Measurements from ENCODE around the gene ZIK1. TPM values are rescaled to one million over a fixed set of nuclear protein-coding genes. Genes with fewer than 3 reads are reported as not detected.

ZIK1 gene
- 1.1 TPM for total RNA-seq

GRCh38 chr19:57583521-57584416 lies at the start of gene ZIK1:
TSS of gene ZIK1 (plus strand) at chr19:57584145. CDS start at chr19:57584357, 212 bp downstream.
- ATAC-seq, result peak; percentile 73

DNA sequence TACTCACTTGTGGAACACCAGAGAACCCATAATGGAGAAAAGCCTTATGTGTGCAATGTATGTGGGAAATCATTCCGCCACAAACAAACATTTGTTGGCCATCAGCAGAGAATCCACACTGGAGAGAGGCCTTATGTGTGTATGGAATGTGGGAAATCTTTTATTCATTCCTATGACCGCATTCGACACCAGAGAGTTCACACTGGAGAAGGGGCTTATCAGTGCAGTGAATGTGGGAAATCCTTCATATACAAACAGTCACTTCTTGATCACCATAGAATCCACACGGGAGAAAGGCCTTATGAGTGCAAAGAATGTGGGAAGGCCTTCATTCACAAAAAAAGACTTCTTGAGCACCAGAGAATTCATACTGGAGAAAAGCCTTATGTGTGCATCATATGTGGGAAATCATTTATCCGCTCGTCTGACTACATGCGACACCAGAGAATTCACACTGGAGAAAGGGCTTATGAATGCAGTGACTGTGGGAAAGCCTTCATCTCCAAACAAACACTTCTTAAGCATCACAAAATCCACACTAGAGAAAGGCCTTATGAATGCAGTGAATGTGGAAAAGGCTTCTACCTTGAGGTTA lies 45.9 kb upstream of the ZIK1 start:
- no peak for ATAC-seq

GRCh38 chr19:57546513-57546912 lies 37.4 kb upstream of the ZIK1 start:
- no peak for ATAC-seq

DNA sequence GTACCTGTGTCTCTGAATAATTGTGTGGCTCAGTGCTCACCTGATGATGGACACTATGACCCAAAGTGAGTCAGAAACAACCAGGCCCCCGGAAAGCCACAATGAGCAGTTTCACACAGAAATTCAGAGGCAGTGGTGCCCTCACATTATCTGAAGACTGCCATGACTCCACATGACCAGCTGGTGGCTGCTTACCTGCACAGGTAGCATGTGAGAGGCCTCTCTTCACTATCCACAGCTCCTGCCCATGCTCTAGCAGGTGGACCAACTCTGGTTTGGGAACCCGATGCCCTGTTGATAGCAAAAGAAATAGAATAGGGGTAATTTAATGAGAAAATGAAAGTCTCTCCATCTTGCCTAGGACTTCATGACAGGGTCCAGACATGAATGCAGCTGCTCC lies 31.5 kb upstream of the ZIK1 start:
- ATAC-seq, result no peak

DNA sequence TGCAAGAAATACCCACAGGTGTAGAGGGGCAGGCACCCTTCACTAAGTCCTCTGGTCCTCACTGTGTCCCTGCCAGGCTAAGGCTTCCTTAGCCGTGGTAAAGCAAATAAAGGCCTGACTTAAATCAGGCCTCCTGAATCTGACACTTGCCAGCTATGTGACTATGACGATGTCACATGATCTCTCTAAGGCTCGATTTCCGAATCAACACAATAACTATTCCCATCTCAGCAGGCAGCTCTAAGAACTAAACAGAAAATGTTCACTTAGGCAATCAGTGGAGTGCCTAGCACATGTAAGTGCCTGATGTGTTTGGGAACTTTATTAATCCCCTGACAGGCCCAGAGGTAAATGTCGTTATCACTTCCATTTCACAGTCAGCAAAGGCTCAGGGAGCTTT lies 26.3 kb upstream of the ZIK1 start:
- no peak for ATAC-seq

DNA sequence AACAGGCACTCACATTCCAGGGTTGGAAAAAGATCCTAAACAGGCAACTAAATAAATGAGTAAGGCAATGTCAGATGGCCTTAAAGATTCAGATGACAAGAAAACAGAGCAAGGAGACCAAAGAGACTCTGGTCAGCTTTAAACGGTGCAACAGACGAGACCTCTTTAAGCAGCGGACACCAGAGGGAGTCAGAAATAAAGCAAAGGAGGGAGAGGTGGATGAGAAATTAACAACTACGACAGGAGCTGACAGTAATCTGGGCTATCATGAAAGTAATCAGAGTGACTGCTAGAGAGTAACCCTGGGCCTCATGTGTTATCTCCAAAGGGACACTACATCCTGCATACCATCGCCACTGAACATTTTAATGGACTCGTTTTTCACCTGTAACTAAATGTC lies 25.4 kb upstream of the ZIK1 start:
- no peak for ATAC-seq

- ATAC-seq, result peak; percentile 46
Observed at GRCh38 chr19:57559008-57559403, 24.9 kb upstream of the ZIK1 start.

GRCh38 chr19:57559404-57560025 lies 24.4 kb upstream of the ZIK1 start, which contains the start of gene ZNF550:
TSS of gene ZNF550 (minus strand) at chr19:57559863. CDS start at chr19:57559682, 181 bp downstream.
- peak; percentile 99 for ATAC-seq

DNA sequence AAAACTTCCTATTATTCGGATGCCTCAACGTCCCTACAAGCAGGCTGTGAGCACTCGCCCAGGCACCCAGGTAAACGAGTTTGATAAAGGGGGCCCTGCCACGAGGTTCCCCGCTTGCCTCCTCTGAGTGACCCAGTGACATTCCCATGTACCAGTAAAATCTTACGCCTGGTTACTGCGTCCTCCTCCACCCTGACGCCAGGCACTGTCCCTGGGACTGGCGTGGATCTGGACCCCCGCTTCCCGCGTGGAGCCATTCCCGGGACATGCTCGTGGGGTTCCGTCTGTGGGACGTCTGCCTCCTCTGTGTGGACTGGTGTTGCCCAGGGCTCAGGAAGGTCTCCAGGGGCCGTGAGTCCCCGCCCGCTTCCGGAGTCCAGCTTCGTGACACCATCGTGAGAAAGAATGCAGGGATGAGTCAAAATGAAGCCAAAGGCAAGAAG lies 23.9 kb upstream of the ZIK1 start:
- ATAC-seq, result peak; percentile 34

- no peak for ATAC-seq
Observed at GRCh38 chr19:57563547-57563946, 20.4 kb upstream of the ZIK1 start.

DNA sequence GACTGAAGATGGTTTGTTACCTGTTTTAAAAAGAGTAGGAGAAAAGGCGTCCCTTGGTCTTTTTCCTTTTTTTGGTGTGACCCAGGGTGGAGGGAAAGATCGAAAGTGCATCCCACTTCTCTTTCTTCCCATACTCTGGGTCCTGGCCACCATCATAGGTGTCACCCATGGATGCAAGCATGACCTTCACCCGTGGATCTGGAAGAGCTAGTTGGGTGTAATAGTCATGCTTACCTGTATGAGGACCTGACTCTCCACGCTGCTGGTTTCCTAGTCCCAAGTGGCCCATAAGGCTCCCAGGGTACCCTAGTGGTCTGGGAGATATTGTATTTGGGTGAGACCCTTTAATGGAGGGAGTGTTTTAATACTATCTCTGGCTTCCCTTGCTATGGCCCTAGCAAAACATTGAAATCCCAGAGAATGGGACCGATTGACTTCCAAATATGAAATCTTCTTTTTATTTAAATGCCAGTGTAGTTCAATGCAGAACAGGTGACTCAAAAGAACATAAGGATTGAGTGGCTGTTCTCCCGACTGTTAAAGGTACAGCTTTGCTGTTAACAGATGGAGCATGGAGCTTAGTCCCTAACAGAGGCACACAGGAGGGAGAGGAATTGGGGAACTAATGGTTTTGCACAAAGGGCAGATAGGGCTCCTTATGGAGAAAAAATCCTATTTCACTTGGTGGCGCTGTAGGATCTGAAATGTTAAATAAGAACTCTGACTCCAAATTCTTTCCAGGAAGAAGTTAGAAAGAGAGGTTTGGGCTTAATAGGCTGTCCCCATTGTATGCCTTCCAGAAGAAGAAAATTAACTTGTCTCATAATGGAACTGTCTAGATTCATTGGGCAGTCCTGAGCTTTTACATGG lies 17.3 kb upstream of the ZIK1 start:
- no peak for ATAC-seq

DNA sequence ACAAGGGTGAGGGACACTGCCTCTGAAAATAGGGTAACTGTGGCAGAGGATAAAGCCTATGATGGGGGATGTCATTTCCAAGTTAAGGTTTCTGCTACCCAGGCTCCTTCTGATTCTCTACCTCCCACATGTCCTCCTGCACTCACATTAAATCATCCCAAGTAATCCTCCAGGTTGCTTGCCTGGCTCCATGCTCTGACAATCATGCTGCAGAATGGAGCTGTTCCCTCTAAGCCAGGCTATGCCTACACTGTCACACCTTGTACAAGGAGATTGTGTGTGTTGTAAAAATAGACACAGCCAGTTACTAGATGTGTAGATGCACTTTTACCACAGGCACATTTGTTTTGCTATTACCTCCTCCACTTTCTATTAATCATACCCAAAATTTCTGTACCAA lies 13.2 kb upstream of the ZIK1 start:
- no peak for ATAC-seq

DNA sequence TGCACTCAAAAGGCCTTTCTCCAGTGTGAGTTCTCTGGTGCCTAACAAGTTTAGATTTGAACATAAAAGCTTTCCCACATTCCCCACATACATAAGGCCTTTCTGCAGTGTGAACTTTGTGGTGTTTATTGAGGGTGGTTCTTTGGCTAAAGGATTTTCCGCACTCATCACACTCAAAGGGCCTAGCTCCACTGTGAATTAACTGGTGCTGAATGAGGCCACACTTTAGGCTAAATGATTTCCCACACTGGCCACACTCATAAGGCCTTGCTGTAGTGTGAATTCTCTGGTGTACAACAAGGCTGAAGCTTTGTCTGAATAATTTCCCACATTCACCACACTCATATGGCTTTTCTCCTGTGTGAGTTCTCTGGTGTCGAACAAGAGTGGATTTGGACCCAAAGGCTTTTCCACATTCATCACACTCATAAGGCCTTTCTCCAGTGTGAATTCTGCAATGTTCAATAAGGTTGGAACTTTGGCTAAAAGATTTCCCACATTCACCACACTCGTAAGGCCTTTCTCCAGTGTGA lies 11.5 kb upstream of the ZIK1 start:
- no peak for ATAC-seq

DNA sequence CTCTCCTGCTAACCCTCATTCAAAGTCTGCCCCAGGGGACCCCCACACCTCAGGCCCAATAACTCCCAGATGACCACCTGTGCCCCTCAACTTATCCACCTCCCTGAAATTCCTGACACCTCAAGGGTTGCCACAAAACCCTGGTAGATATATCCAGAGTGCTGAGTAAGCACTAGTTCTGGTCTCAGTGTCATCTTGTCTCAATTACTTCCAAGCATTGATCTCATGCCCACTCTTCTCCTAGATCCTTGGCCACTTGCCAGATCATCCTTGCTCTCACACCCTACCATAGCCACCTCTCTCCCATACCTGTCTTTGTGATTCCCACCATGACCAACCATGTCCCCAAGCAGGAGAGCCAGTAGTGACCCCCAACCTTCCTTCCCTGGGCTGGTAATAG lies 7.3 kb upstream of the ZIK1 start:
- no peak for ATAC-seq

- peak; percentile 99 for ATAC-seq
Observed at GRCh38 chr19:57578487-57579205, 5.3 kb upstream of the ZIK1 start, which contains the start of gene ZNF416. TSS of gene ZNF416 (minus strand) at chr19:57578911. CDS start at chr19:57578704, 207 bp downstream.

GRCh38 chr19:57583104-57583520 lies 833 bp upstream of the ZIK1 start:
- ATAC-seq, result no peak

DNA sequence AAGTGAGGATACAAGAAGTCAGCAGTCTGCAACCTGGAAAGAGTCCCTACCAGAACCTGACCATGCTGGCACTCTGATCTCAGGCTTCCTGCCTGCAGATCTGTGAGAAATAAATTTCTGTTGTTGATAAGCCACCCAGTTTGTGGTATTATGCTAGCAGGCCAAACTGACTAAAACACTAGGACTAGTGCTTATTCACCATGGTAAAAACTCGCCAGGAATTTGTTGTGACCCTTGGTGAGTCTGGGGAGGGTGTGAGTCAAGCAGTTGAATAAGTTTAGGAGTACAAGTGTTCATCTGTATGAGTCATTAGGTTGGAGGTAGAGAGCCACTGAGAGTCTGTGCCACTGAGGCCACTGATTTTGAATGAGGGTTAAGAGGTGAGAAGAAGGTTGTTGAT lies 3.6 kb downstream of the ZIK1 start:
- no peak for ATAC-seq

DNA sequence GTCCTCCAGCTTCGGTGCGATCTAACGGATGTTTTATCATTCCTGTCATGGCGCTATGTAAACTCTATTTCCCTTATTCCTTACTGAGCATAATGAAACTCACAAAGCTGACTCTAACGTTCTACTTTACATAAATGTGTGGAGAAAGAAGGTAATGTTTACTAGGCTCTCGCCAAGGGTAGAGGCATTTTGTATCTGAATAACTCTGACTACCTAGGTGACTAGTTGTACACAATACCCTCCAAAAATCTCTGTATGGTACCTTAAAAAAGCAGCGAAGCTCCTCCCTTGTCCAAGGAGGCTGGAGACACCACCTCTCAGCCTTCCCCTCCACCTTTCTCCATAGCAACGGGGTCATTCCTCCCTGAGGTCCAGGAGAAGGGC lies 15.4 kb downstream of the ZIK1 start:
- ATAC-seq, result no peak

GRCh38 chr19:57599761-57600383 lies 15.9 kb downstream of the ZIK1 start, which contains the start of gene ZNF530:
TSS of gene ZNF530 (plus strand) at chr19:57599885. CDS start at chr19:57604346, 4,461 bp downstream.
- peak; percentile 97 for ATAC-seq

GRCh38 chr19:57606931-57607330 lies 23.0 kb downstream of the ZIK1 start:
- ATAC-seq, result no peak

DNA sequence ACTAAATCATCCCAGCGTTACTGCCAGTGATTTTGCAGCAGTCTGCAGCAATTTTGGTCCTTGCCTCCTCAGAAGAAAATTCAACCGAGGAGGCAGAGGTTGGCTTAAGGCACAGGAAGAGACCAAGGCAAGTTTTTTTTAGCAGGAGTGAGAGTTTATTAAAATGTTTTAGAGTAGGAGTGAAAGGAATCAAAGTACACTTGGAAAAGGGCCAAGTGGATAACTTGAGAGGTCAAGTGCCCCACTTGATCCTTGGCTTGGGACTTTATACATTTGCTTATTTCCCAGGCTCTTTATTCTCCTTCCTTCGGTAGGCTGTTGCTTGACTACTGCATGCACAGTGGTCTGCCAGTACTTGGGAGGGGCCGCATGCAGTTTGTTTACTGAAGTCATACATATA lies 27.2 kb downstream of the ZIK1 start:
- ATAC-seq, result no peak

All from esophagus mucosa (tissue), 1 donor.